PC-3 (cell line): ENCODE measurements around the gene ANTXR2. TPM values are rescaled to one million over a fixed set of nuclear protein-coding genes. Genes with fewer than 3 reads are reported as not detected.

ENCODE experiments used
- ATAC-seq: fragments of 200-7000 bp; cut with Tn5 transposase; 2 replicates; pipeline ENCODE4 v1.9.1; 2020; ENCODE audit warnings: mild to moderate bottlenecking, moderate library complexity
- BruUV-seq: library from RNA; stranded (reverse); fragments of 400-500 nt; replicated peaks from 2 replicates; lab custom pipeline; 2021; lab: Mats Ljungman, UMichigan
- CTCF ChIA-PET: fragments of 300-600 bp; sonication (Branson Sonifier 250); formaldehyde crosslinking; loops from one replicate; lab custom pipeline; 2022; ENCODE audit warnings: antibody characterized with exemption; lab: Charles Lee
- POLR2A ChIA-PET: fragments of 300-600 bp; sonication (Branson Sonifier 250); formaldehyde crosslinking; loops from one replicate; lab custom pipeline; 2022; ENCODE audit warnings: antibody characterized with exemption; ENCODE audit not compliant: unreplicated experiment; lab: Charles Lee
- DNase-seq: peaks from one replicate; pipeline ENCODE4 v3.0.0-alpha.2; 2015
- H2AFZ ChIP-seq: fragments of 300-600 bp; sonication (generic); 2 replicates; pipeline ENCODE4 v1.6.0; 2016; ENCODE audit warnings: antibody characterized with exemption, low read length
- H3F3A ChIP-seq: fragments of 300-600 bp; sonication (generic); one replicate; pipeline ENCODE4 v1.6.0; 2017; ENCODE audit warnings: antibody characterized with exemption, low read length, control low read depth, mild to moderate bottlenecking; ENCODE audit not compliant: unreplicated experiment
- H3K27ac ChIP-seq: fragments of 300-600 bp; sonication (generic); 2 replicates; pipeline ENCODE4 v1.5.1; 2016; ENCODE audit warnings: mild to moderate bottlenecking, low read length
- H3K27me3 ChIP-seq: fragments of 300-600 bp; sonication (generic); 2 replicates; pipeline ENCODE4 v1.6.1; 2016; ENCODE audit warnings: low read length, mixed read lengths
- H3K36me3 ChIP-seq: fragments of 300-600 bp; sonication (generic); 2 replicates; pipeline ENCODE4 v1.6.1; 2016; ENCODE audit warnings: low read depth, mixed run types, low read length, mixed read lengths
- H3K4me1 ChIP-seq: fragments of 300-600 bp; sonication (generic); 2 replicates; pipeline ENCODE4 v1.5.1; 2016; ENCODE audit warnings: low read length; ENCODE audit not compliant: insufficient read depth
- H3K4me2 ChIP-seq: fragments of 300-600 bp; sonication (generic); 2 replicates; pipeline ENCODE4 v1.6.0; 2016; ENCODE audit warnings: low read length
- H3K4me3 ChIP-seq: fragments of 300-600 bp; sonication (generic); 2 replicates; pipeline ENCODE4 v1.5.1; 2016; ENCODE audit warnings: mild to moderate bottlenecking, low read length, mixed read lengths
- H3K79me2 ChIP-seq: fragments of 300-600 bp; sonication (generic); 2 replicates; pipeline ENCODE4 v1.6.1; 2017; ENCODE audit warnings: low read length, mixed read lengths
- H3K9ac ChIP-seq: fragments of 300-600 bp; sonication (generic); 2 replicates; pipeline ENCODE4 v1.6.0; 2016; ENCODE audit warnings: mild to moderate bottlenecking, low read length
- H3K9me2 ChIP-seq: fragments of 300-600 bp; sonication (generic); replicated peaks from 2 replicates; pipeline ENCODE4 v1.6.1; 2016; ENCODE audit warnings: mixed run types, low read length, mixed read lengths
- H3K9me3 ChIP-seq: fragments of 300-600 bp; sonication (generic); 2 replicates; pipeline ENCODE4 v1.6.1; 2016; ENCODE audit warnings: low read length, mixed read lengths
- H4K20me1 ChIP-seq: fragments of 300-600 bp; sonication (generic); 2 replicates; pipeline ENCODE4 v1.6.1; 2016; ENCODE audit warnings: low read length, mixed read lengths
- EZH2 ChIP-seq: fragments of 300-600 bp; sonication (generic); IDR thresholded peaks from one replicate; pipeline ENCODE4 v1.6.1; 2017; ENCODE audit warnings: antibody characterized with exemption, mild to moderate bottlenecking, low read length; ENCODE audit not compliant: unreplicated experiment
- EZH2phosphoT487 ChIP-seq: fragments of 300-600 bp; sonication (generic); IDR thresholded peaks from 2 replicates; pipeline ENCODE4 v1.6.1; 2018; ENCODE audit warnings: mild to moderate bottlenecking, antibody characterized with exemption, low read length, borderline replicate concordance
- intact Hi-C: fragments of 100-400 bp; cut with micrococcal nuclease; formaldehyde crosslinking; loops from 2 replicates; pipeline ENCODE4 v1.9.0; 2023
- total RNA-seq: library from RNA; depleted of rRNA; stranded (reverse); fragments of >200 nt; gene quantifications from 2 replicates; pipeline ENCODE4 v1.2.3, GENCODE V29; 2014
- TF ChIP-seq, protein P1 (sequence below): fragments of 300-600 bp; sonication (generic); conservative IDR thresholded peaks from 2 replicates; pipeline ENCODE4 v1.5.1; 2017; ENCODE audit warnings: antibody characterized with exemption, low read depth, mild to moderate bottlenecking, low read length

ANTXR2 gene
- total RNA-seq, 1 experiment from 2014 or later, result 43.9 TPM

DNA sequence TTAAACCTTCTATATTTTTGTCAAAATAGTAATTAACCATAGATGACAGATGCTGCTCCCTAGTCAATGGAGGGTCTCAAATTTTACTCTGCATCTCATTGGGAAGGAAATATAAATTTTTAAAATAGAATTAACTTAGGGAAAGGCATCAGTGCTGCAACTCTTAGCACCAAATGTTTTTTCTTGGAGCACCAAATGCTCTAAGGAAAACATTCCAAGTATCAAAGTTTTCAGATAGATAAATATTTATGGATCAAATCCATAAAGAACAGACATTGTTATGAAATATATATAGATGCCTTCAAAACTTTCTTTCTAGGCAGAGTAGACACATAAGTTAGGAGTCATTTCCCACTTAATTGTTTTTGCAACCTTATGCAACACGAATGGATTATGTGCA lies 168.7 kb downstream of the ANTXR2 start:
- Histone ChIP-seq H3K79me2 (no peaks in the 10 kb centered on the region), H3K27ac (no peak overlapping the region), H3F3A (no peaks in the 10 kb centered on the region), H2AFZ (no peak overlapping the region), H3K36me3 (peaks cover 18% of the 10 kb centered on the region), H3K4me3 (no peak overlapping the region), H3K27me3 (no peaks in the 10 kb centered on the region), H3K4me2 (no peak overlapping the region), H3K9ac (no peak overlapping the region), H3K9me3 (no peaks in the 10 kb centered on the region), H4K20me1 (no peaks in the 10 kb centered on the region), H3K4me1 (no peaks in the 10 kb centered on the region), H3K9me2 (no peaks in the 10 kb centered on the region)
- DNase-seq (no peak), ATAC-seq (no peak)
- POLR2A ChIA-PET, result no interaction called here
- TF ChIP-seq EZH2phosphoT487 (no peak), EZH2 (no peak)
- TF ChIP-seq, protein P1, sequence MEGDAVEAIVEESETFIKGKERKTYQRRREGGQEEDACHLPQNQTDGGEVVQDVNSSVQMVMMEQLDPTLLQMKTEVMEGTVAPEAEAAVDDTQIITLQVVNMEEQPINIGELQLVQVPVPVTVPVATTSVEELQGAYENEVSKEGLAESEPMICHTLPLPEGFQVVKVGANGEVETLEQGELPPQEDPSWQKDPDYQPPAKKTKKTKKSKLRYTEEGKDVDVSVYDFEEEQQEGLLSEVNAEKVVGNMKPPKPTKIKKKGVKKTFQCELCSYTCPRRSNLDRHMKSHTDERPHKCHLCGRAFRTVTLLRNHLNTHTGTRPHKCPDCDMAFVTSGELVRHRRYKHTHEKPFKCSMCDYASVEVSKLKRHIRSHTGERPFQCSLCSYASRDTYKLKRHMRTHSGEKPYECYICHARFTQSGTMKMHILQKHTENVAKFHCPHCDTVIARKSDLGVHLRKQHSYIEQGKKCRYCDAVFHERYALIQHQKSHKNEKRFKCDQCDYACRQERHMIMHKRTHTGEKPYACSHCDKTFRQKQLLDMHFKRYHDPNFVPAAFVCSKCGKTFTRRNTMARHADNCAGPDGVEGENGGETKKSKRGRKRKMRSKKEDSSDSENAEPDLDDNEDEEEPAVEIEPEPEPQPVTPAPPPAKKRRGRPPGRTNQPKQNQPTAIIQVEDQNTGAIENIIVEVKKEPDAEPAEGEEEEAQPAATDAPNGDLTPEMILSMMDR, result no peak
- CTCF ChIA-PET, result no interaction called here
- intact Hi-C loops, result no loop called here
- BruUV-seq, result no TSS peak

DNA sequence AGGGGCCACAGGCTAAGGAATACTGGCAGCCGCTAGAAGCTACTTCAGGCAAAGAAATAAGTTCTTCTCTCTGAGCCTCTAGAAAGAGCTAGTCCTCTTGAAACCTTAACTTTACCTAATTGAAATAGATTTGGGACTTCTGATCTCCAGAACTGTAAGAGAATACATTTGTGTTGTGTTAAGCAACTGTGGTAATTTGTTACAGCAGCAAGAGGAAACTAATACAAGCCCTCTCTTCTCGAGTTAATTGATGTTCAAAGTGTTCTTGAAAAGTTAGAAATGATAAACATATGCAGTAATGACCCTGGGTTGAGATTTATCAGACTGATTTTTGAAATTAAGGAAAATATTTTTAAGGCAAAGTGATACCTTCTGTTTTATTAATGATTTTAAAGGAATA lies 172.8 kb downstream of the ANTXR2 start:
- Histone ChIP-seq H3K4me1 (no peaks in the 10 kb centered on the region), H3K9me2 (no peaks in the 10 kb centered on the region), H3K4me2 (no peak overlapping the region), H3K9me3 (no peaks in the 10 kb centered on the region), H4K20me1 (no peaks in the 10 kb centered on the region), H3K4me3 (no peak overlapping the region), H3K27ac (no peak overlapping the region), H3F3A (no peaks in the 10 kb centered on the region), H2AFZ (no peak overlapping the region), H3K36me3 (no peaks in the 10 kb centered on the region), H3K79me2 (no peaks in the 10 kb centered on the region), H3K9ac (no peak overlapping the region), H3K27me3 (no peaks in the 10 kb centered on the region)
- DNase-seq, result no peak
- intact Hi-C loops, result no loop called here
- no TSS peak for BruUV-seq
- ChIA-PET CTCF (no interaction called here), POLR2A (interaction anchor here (0.6 kb wide), 2 partner anchors 1338 to 1345 kb away, joined by 4 to 7 read pairs; no protein-coding TSS in a partner anchor)
- TF ChIP-seq, protein P1, result no peak
- no peak for TF ChIP-seq EZH2phosphoT487
- no peak for TF ChIP-seq EZH2
- ATAC-seq, result no peak

DNA sequence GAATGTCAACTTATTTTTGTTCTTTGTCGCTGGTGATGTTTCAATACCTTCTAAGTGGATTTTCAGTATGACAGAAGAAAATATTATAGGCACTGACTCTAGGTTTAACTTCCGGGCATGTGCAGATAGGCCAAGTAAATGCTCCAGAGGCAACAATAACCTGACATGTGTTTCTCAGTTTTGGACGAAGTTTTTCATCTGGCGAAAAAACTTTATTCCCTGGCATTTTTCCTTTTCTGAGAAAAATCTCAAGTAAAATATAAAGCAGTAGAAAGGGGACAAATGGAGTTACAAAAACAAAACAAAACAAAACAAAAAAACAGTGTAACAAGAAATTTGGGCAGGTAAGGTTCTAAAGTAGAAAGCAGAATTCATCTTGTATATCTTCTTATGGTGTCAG lies 173.5 kb downstream of the ANTXR2 start:
- DNase-seq (no peak), ATAC-seq (no peak)
- Histone ChIP-seq H3F3A (no peaks in the 10 kb centered on the region), H3K27ac (no peak overlapping the region), H3K9me3 (no peaks in the 10 kb centered on the region), H3K79me2 (no peaks in the 10 kb centered on the region), H3K4me3 (no peak overlapping the region), H3K27me3 (no peaks in the 10 kb centered on the region), H3K9ac (no peak overlapping the region), H3K4me1 (no peaks in the 10 kb centered on the region), H3K4me2 (no peak overlapping the region), H4K20me1 (no peaks in the 10 kb centered on the region), H3K9me2 (no peaks in the 10 kb centered on the region), H3K36me3 (no peaks in the 10 kb centered on the region), H2AFZ (no peak overlapping the region)
- BruUV-seq, result no TSS peak
- CTCF ChIA-PET, result no interaction called here
- TF ChIP-seq, protein P1, result no peak
- TF ChIP-seq EZH2, result no peak
- no peak for TF ChIP-seq EZH2phosphoT487
- POLR2A ChIA-PET, result no interaction called here
- intact Hi-C loops, result loop anchor here (5.0 kb wide), 1 partner anchor 947 kb away; no protein-coding TSS in a partner anchor
